ENCODE results near the gene ADCY1.

Gene ADCY1

GRCh38 chr7:45689797-45690761 lies 115.9 kb downstream of the ADCY1 start:
- DNase-seq (ENCODE audit: low read depth in 2 of 2): no peak

DNA sequence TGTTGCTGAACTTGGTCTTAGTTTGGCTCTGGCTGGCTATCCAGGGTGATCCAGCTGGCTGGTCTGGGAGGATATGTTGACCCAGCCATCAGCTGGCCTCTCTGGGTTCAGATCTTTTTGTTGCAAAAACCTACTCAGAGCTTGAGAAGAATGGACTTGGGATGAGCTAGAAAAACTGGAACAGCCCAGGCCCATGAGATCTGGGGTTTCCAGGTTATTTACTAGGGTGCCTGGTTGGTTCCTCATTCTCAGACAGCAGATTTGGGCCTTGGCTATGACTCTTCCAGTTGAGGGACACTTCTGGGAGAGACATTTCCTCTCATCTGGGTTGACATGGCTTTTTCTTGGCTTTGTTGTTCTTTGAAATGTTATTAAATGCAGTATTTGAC lies 116.6 kb downstream of the ADCY1 start:
- DNase-seq (ENCODE audit: low read depth in 2 of 2): no peak

GRCh38 chr7:45691155-45691656 lies 117.0 kb downstream of the ADCY1 start:
- DNase-seq (ENCODE audit: low read depth in 2 of 2): no peak

GRCh38 chr7:45692031-45692430 lies 117.9 kb downstream of the ADCY1 start:
- DNase-seq (ENCODE audit: low read depth in 2 of 2): no peak

- DNase-seq (ENCODE audit: low read depth in 2 of 2): no peak
Observed at GRCh38 chr7:45695249-45695995, 121.3 kb downstream of the ADCY1 start.

DNA sequence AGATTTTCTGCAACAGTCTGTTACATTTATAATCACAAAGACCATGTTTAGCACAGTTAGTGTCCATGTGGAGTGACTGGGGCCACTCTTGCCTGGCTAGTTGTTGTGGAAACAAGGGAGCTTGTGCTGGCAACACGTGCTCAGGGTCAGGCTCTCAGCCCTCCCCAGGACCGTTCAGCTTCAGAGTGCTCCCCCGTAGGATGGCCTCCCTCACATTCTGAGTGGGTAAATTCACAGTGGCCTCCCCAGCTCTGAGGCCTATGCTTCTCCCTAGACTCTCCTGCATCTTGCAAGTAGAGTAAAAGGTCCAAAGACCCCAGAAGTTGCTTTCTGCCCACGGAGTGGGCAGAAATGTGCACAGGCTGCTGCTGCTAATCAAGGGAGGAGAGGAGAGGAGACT lies 122.3 kb downstream of the ADCY1 start:
- DNase-seq (ENCODE audit: low read depth in 2 of 2): no peak

DNA sequence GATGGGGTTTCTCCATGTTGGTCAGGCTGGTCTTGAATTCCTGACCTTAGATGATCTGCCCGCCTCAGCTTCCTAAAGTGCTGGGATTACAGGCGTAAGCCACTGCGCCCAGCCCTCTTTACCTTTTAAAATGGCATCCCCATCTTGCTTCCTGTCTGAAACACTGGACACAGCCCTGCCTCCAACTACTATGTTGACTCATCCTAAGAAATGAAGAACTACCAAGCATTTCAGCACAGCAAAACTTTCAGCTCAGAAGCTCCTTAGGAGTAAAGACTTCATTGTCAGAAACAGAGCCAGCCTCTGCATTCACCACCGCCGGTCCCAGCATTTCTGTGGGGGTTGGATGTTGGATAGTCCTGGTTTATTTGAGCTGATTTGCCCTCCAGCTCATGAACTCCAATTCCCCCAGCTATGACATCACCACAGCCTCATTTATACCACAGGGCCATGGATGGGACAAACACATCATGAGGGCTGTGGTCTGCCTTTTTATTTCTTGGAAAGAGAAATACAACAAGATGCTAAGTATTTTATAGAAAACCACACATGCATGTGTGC lies 123.5 kb downstream of the ADCY1 start:
- DNase-seq (ENCODE audit: low read depth in 2 of 2): no peak

- no peak for DNase-seq (ENCODE audit: low read depth in 2 of 2)
Observed at GRCh38 chr7:45698303-45699014, 124.3 kb downstream of the ADCY1 start.

GRCh38 chr7:45699015-45699309 lies 124.8 kb downstream of the ADCY1 start:
- DNase-seq (ENCODE audit: low read depth in 2 of 2): no peak

- no peak for DNase-seq (ENCODE audit: low read depth in 2 of 2)
Observed at GRCh38 chr7:45699726-45700390, 125.7 kb downstream of the ADCY1 start.

- DNase-seq (ENCODE audit: low read depth in 2 of 2): no peak
Observed at GRCh38 chr7:45700556-45700955, 126.4 kb downstream of the ADCY1 start.

GRCh38 chr7:45701701-45702510 lies 127.7 kb downstream of the ADCY1 start:
- DNase-seq (ENCODE audit: low read depth in 2 of 2): no peak

- no peak for DNase-seq (ENCODE audit: low read depth in 2 of 2)
Observed at GRCh38 chr7:45702751-45703150, 128.6 kb downstream of the ADCY1 start.

DNA sequence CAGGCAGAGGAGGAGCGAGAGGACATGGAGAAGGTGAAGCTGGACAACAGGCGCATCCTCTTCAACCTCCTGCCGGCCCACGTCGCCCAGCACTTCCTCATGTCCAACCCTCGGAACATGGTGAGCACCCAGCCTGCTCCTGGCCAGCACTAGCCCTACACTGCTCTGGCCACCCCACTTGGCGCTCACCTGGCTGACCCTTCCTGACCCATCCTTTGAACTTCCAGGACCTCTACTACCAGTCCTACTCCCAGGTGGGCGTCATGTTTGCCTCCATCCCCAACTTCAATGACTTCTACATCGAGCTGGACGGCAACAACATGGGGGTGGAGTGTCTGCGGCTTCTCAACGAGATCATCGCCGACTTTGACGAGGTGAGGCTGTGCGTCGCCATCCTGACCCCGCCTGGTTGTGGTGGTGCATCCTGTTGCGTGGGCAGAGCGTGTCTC lies 129.2 kb downstream of the ADCY1 start:
- DNase-seq (ENCODE audit: low read depth in 2 of 2): no peak

- DNase-seq (ENCODE audit: low read depth in 2 of 2): no peak
Observed at GRCh38 chr7:45703911-45704682, 129.9 kb downstream of the ADCY1 start.

DNA sequence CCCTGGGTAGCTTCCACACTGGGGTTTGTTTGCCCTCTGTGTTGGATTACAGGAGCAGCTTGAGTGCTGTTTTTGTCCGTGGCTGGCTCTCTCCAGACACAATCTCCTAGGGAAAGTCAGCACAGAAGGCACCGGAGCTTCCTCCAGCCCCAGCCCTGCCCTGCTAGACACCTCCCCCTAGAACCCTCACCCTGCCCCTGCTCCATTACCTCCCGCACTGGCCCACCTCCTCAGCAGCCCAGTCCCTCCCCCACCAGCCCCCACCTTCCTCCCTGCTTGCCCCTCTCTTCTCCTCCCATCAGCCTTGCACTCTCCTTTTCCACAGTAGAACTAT lies 130.5 kb downstream of the ADCY1 start:
- no peak for DNase-seq (ENCODE audit: low read depth in 2 of 2)

- no peak for DNase-seq (ENCODE audit: low read depth in 2 of 2)
Observed at GRCh38 chr7:45708046-45708950, 134.1 kb downstream of the ADCY1 start.

DNA sequence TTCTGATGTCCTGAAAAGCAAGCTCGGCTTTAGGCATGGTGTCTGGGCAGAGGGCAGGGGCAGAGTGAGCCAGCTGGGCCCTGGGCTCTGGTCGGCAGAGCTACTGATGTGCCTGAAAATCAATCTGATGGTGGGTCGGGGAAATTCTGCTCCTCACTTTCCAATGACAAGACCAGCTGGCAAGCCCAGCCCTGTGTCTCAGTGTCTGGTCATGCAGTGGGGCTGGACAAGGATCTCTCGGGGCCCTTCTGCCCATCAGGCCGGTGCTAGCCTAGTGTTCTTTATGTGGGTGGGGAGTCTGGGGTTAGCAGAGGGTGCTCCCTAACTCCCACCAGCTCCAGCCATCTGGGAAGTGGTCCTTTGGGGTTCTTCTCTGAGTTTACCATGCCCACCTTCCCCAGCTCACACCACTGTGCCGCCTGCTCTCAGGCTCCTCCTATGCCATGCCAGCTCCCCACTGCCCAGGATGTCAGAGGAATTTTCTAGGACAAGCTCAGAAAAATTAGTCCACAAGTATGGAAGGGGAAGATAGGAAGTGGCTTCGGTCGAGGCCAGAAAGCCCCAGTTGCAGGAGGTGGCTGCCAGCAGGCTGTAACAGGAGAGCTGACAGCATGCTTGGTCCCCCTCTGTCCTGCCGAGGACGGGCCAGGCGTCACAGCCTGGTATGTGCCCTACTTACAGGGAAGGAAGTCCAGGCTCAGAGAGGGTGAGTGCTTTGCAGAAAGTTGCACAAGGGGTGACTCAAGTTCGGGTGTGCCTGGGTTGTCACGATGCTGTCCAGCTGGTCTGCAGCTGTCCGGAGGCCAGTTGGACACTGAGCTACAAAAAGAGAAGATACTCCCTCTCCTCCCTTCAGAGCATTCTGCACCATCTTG lies 135.2 kb downstream of the ADCY1 start:
- no peak for DNase-seq (ENCODE audit: low read depth in 2 of 2)

Measured in fibroblast of skin of left biceps (primary cell).